MV-4-11 (cell line): ENCODE results near the gene FAM124A.

Source experiments
- DNase-seq: peaks from one replicate; lab custom pipeline; 2025; lab: John Stamatoyannopoulos, UW

Gene FAM124A

DNA sequence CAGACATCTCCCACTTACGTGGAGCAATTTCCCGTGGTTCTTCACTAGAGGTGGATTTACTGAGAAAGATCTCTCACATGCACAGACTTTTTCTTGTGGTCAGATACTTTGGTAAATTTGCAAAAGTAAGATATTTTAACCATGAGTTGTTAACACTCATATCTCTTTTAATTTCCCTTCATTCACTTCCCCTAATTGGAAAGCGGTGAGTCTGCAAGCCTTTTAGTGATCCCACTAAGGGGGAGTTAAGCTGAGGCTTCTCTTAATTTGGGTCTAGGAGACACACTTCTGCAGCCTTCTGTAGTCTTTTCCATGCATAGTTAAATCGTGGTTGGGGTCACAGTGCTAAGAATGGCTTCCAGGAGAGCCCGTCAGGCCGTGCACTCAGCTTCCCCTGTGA, 86.6 kb downstream of the FAM124A start:
- DNase-seq: no peak

DNA sequence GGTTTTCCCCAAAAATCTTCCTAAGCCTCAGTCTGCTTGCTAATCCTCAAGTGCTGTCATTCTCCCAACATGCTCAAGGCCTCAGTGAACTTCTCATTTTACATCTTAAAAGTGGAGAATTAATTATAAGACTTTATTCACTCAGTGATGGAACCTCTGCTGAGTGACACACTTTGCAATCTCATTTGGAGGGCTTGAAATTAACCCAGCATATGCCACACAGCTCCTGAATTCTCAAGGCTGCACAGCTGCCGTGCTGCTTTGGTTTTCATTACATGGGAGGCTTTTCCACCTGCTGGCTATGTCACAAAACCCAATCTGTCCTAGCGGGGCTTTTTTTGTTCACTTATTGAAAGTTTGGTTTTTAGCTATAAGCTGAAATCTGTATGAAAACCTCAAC, 89.0 kb downstream of the FAM124A start:
- DNase-seq: no peak

DNA sequence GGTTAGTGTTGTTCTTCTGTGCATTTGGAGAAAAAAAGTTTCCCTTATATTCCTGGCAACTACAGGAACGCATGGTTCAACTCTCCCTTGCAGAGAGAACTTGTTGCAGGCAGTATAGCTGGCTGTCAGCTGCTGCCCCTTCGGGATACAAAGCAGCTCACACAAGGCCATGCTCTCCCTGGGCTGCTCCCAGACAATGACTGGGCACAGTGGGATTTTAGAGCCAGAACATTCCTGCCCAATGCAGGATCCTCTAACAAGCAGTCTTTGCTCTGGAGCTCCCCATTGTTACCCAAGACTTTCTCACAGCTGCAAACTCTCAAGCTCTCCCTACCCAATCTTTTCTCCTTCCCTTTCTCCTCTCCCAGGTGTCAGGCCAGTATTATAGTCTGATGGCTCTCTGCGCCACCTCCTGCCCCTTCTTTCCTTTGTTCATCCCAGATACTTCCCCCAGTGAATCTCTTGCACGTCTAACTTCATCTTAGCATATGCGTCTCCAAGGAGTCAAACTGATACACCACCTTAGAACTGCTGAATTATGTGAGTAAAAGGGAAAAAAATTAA, 89.8 kb downstream of the FAM124A start:
- DNase-seq: no peak

DNA sequence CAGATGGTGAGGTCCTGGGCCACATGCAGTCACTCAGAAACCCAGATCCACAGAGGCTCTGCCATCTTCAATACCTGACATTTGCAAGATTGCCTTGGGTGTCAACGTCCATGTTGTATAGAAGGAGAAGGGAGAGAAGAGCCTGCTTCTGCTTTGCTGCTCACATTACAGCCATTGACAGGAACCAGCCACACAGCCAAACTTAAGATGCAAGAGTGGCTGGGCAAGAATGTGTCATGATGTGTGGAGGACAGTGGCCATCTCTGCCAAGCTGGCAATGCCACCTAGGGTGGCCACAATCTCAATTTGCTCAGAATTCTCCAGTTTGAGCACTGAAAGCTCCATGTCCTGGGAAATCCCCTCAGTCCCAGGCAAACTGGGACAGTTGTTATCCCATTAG, 91.4 kb downstream of the FAM124A start:
- DNase-seq: no peak

DNA sequence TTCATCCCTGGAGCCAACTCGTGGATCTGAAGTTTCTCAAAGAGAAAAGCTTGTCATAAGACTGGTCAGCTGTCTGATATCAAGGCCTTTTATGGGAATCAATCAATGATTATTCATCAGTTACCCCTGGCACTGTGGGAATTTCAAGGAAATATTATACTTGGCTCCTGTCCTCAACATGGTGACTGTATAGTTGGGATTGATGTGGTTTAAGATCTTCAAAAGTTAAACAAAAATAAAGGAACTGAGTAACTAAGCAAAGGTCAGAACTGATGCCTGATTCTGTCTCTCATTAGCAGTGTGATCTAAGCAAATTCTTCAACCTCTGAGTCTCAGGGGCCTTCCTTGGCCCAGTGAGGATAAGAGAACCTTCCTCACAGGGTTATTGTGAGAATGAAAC, 95.1 kb downstream of the FAM124A start:
- no peak for DNase-seq

DNA sequence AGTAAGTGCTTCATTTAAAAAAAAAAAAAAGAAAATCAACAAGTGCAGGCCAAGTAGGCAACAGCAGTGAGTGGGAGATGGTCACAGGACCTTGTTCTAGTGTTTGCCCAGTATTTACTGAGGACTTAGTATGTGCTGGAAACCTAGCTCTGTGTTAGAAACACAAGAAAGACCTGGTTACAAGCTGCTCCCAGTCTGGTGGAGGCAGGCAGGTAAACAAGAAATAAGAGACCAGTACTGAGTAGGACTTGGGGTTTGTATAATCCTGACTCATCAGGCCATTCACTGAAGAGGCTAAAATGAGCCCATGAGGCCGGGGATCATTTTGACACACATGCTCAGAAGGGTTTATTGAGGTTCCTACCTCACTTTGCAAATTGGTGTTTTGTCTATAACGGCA, 95.8 kb downstream of the FAM124A start:
- no peak for DNase-seq

DNA sequence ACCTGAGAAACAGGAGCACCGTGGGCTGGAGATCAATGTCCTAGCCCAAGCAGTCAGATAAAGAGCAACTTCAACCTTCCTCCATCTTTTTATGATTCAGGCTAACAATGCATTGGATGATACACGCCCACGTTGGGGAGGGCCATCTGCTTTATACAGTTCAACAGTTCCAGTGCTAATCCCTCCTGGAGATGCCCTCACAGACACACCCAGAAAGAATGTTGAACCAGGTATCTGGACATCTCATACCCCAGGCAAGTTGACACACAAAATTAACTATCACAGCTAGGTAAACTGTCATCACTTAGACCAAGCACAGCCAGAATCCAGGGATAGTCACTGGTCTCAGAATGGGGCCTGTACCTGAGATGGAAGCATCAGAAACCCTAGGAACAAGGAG, 96.7 kb downstream of the FAM124A start:
- DNase-seq: no peak

DNA sequence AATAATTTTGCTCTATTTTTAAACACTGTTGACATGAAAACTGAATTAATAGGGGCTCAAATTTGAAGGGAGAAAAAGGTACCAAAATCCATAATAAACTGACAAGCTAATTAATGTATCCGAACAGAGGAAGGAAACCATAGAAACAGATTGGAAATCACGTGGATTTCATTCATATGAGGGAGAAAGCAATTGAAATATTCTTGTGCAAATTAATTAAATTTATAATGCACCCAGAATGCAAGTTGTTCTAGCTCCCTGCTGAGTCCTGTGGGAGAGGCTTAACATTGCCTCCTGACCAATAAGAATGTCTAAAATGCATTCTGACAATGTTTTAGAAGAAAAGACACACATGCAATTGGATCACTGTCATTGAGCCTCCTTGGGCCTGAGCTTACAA, 99.6 kb downstream of the FAM124A start:
- no peak for DNase-seq

DNA sequence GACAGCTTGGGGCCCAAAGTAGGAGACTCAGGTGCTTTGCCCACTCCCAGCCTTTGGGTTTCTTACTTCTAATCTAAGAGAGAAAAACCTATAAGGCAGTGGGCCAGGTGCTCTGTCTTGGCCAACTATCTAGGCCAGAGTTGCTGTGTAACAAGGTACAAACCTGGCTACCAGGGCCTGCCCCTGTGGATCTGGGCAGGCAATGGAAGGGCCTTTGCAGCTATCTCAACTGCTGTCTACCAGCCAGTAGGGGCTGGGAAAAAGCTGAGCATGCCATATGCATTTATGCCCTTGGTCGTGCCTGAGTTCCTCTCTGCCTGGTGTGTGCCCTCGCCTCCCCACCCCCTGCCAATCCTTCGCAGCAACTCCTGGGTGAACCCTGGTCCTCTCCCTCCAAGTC, 100.6 kb downstream of the FAM124A start:
- no peak for DNase-seq

DNA sequence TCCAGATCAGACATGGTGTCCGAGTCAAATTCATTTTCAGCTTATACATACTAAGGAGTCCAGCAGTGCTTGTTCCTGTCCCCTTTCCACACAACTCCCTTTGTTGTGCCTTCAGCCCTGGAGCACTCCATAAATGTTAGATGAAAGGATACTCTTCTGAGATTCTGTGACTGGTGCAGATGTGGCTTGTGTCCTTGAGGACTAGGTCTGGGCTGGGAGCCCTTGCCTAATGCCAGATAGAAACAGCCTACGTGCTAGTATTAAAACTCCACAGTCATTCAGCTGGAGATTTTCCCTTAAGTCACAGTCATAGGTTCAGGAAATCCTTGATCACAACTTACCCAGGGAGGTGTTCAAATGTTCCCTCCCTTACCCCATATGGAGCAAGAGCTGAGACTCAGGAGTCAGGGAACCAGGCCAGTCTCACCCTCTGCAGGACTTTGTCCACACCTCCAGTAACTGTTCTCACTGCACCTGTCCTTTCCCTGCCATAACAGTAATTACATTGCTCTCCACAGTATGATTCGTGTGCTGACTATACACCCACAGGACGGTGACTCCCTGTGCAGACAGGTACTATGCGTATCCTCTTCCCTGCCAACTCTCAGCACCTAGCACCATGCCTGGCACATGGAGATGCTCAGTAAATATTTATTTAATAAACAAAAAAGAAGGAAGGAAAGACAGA, 101.8 kb downstream of the FAM124A start:
- DNase-seq: no peak

DNA sequence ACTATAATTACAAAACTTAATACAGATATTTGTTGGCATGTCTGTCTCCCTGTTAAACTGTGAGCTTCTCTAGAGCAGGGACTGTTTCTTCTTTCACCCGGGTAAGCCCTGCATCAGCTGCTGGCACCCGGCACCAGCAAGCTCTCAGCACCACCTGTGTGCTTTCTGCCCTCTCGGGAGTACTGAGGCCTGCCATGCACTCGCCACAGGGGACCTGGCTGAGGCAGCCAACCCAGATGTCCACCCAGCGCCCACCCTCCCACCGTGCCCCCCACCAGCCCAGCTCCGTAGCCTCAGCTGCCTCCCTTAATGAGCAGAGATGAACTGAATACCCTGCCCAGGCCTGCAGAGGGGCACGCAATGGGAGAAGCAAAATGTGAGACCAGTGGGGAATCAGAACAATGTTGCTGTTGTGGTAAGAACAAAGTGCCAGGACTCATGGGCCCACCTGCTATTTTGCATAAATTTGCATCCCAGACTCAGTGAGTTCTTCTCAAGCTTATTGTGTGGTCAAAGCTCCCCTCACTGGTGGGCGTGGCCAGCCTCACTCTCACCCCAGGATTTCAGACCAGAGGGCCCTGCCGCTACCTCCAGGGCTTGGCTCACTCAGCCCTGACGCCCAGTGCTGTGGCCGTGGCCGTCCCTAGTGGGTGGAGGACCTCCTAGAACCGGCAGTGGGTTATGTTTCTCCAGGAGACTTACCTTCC, 102.7 kb downstream of the FAM124A start:
- no peak for DNase-seq

DNA sequence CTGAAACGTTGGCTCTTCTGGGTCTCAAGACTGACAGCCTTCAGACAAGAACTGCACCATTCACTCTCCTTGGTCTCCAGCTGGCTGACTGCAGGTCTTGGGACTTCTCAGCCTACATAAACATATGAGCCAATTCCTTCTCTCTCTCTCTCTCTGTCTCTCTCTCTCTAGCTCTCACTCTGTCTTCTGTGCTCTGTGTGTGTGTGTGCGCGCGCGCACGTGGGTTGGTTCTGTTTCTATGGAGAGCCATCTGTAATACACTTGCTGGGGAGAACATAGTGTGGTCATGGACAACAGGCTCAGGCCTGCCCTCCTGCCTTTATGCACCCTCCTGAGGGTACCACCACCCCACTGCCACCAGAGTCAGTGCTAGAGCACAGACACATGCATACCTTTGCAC, 103.6 kb downstream of the FAM124A start:
- peak; percentile 24 for DNase-seq

DNA sequence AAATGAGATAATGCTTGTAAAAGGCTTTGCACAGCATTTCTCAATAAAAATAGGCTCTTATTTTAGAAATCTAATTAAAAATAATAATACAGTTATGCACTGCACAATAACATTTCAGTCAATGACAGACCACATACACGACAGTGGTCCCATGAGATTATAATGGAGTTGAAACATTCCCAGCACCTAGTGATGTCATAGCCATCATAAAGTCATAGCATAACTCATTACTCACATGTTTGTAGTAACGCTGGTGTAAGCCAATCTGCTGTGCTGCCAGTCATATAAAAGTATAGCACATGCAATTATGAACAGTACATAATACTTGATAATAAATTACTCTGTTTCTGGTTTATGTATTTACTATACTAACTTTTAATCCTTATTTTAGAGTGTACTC, 104.6 kb downstream of the FAM124A start:
- no peak for DNase-seq

DNA sequence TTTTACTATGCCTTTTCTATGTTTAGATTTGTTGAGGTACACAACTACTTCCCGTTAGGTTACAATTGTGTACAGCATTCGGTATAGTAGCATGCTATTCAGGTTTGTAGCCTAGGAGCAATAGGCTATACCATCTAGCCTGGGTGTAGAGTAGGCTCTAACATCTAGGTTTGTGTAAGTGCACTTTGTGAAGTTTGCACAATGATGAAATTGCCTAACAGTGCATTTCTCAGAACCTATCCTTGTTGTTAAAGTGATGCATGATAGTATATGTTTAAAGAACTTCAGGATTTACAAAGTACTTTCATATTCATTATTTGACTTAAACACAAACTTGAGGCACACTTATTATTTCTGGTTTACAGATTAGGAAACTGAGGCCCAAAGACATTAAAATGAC, 105.8 kb downstream of the FAM124A start:
- peak; percentile 25 for DNase-seq

DNA sequence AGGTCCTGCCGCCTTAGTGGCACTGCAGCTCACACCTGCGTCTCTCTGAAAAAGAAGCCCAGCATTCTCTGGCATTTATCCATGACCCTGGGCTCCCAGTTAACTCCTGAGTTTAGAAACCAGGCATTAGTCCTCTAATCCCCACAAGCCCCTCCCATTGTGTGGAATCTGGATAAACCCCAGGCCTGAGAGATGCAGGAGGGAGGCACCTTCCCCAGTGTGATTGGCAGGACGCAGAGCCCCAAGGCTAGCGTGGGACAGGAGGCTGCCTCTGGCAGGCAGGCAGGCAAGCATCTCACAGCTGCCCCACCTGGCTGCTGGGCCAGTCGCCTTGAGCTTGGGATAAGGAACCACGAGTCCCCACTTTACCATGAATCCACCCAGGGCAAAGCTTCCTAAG, 106.3 kb downstream of the FAM124A start:
- no peak for DNase-seq

DNA sequence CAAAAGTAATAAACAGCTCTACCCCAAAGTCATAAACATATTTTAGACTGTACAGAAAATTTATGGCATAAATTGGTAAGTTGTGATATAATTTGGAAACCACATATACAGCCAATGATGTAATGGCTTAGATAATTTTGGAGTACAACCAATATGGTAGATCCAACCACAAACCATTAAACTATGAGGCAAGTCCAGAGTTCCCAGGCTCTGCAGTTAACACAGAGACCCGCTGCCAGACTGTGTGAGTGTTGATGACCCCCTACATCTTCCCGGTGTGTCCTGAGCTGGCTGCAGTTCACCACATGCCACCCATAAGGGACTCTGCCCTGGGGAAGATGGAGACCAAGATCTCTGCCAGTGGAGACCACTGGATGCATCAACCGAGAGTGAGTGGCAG, 107.4 kb downstream of the FAM124A start:
- DNase-seq: peak; percentile 53

DNA sequence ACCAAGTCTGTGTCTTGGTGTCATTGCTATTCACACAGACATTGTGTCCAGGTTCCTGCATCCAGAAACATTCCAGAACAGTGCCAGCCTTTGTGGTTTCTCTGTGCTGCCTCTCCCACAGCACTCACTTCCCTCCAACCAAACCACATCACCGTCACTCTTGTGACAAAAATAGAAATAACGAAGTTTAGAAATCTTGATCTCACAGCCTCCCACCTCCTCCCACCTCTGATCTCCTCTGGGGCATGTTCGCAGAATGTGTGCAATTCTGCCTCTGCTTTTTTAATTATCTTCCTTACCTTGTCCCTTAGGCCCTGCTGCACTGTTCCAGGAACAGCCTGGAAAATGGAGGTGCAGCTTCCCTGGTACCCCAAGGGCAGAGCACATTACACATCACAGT, 108.6 kb downstream of the FAM124A start:
- peak; percentile 84 for DNase-seq

DNA sequence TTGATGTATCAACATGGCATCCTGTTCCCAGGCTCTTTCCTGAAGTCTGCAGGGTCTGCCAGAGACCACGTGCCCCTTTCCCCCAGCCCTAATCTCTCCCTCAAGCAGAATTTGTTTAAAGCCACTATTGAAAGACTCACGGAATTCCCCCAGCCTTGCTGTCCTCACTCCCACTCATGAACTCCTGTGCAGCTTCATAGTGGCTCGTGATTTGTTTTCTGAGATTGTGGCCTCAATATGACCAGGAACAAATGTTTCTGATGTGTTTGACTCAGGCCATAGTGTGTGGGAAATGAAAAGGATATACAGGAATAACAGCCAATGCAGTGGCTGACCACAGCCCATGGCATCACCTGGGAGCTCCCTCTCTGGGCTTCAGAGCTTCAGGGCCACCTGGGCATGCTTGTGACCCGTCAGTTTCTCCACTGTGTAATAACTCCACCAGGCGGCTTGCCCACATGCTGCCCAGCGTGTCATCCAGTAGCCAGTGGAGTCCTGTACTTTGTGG, 109.2 kb downstream of the FAM124A start:
- DNase-seq: no peak

DNA sequence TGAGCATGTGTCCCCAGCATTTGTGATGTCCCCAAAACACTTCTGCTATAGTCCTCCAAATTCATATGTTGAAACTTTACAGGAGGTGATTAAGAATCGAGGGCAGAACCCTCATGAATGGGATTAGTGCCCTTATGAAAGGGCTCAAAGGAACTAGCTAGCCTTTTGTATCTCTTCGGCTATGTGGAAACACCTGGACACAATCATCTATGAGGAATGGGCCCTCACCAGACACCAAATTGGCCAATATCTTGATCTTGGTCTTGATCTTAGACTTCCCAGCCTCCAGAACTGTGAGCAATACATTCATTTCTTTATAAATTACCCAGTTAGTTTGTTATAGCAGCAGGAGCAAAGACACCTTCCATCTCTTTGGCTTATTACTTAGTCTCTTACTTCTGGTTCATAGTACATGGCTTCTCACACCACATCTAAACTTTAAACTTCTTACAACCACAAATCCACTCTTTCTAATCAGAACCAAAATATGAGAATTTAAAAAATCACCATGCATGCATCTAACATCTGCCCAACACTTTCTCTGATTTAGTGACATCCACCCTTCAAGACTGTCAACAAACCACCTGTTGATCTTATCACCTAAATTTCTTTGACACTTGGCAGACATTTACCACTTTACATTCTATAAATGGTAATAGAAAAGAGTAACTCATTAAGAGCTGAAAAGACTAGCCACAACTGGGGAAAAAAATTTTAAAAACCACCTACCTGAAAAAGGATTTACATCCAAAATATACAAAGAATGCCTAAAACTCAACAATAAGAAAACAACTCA, 110.6 kb downstream of the FAM124A start:
- DNase-seq: no peak

DNA sequence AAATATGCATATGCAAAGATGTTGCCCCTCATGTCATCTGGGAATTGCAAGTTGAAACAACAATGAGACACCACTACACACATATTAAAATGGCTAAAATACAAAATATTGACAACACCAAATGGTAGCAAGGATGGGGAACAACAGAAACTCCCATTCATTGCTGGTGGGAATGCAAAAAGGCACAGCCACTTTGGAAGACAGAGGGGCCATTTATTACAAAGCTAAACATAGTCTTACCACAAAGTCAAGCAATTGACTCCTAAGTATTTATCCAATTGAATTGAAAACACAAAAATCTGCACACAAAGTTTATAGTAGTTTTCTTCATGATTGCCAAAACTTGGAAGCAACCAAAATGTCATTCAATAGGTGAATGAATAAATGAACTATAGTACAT, 111.2 kb downstream of the FAM124A start:
- no peak for DNase-seq

DNA sequence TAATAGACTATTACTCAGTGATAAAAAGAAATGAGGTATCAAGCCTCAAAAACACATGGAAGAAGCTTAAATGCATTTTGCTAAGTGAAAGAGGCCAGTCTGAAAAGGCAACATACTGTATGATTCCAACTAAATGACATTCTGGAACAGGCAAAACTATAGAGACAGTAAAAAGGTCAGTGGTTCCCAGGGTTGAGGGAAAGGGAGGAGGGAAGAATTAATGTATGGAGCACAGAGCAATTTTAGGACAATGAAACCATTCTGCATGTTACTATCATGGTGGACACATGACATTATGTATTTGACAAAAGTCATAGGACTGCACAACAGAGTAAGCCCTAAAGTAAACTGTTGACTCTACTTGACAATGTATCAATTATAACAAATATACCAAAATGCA, 111.6 kb downstream of the FAM124A start:
- DNase-seq: no peak
